CD4-positive, alpha-beta T cell treated with Interleukin-17A for 4 hours (primary cell): ENCODE results near the gene TSPAN4.

ENCODE experiments used
- DNase-seq: peaks from one replicate; pipeline ENCODE4 v3.0.0-alpha.2; 2020; ENCODE audit warnings: mixed read lengths

TSPAN4 gene

DNA sequence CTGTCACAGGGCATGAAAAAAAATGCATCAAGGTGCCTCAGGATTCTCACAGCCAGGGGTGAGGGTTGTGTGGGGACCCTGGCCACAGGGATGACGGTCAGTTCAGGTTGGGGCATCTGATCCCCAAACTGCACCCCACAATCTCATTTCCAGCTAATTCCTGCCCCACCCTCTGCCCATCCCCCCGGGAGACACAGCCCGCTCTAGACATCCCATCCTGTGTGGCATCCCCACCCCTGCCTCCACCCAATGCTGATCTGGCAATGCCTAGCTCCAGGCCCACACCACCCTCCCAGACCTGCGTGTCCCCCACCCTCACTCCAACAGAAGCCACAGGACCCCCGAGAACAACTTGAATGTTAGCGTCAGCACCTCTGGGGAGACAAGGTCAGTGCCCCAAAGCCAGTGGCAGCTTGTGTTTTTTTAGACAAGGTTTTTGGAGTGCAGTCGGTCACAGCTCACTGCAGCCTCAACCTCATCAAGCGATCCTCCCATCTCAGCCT lies 25.3 kb downstream of the TSPAN4 start:
- DNase-seq, result no peak

- no peak for DNase-seq
These were observed 25.7 kb downstream of the TSPAN4 start for GRCh38 chr11:868394-868793.

DNA sequence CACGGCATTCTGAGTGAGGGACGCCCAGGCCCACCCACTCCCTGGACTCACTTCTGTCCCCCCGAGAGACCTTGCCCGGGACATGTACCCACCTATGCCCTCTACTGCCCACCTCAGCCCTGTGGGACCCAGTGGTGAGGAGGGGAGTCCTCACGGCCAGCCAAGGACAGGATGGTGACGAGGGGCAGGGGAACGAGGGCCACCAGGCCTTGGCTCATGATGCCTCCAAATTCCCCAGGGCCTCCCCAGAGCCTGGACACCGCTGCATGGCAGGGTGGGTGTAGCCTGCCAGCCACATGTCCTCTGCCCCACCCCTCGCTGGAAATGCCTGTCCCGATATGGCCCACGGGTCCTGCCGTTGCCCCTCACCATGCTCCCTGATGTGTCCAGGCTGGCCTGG lies 26.1 kb downstream of the TSPAN4 start:
- DNase-seq, result no peak

DNA sequence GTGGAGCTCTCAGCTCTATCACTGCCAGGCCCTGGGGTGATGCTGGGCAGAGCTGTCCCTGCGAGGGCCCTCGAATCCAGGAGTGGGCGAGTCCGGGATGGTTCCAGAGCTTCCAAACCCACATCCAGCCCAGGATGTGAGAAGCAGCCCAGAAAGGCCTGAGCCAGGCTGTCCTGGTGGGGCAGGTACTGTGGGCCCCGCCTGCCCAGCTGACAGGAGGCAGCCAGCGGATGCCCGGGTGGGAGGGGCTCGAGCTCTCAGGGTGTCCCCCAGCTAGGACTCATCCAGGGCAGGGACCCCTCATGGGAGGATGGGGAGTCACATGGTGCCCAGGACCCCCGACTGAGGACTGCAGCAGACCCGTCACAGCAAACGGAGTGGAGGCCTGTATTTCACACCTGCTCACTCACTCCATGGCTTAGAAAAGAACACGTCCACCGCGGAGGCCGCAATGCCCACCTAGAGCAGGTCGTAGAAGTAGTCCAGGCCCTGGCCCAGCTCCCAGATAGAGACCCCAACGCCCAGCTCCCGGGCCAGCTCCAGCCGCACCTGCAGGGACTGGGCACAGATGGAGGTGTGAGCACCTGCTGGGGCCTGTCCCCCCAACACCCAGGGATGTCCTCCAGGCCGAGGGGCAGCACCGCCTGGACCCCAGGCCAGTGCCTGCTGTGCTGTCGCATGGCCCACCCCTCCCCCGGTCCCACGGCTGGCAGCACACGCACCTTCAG lies 26.9 kb downstream of the TSPAN4 start:
- DNase-seq, result no peak

- no peak for DNase-seq
These were observed 27.4 kb downstream of the TSPAN4 start for GRCh38 chr11:870127-870413.

DNA sequence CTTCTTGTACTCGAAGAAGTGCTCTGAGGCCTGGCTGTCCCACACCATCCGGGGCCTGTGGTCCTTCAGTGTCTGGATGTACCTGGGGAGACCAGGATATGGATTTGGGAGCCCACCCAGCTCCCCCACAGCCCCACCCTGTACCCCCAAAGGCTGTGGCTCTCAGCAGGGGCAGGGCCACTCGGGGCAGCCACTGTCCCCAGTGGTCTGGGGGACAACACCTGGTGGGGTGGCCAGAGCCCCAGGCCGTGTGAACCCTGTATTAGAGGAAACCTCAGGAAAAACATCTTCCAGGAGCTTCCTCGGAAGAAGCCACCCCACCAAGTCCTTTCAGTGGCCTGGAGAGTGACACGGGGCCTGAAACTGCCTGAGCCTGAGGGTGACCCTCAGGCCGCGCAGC lies 27.8 kb downstream of the TSPAN4 start:
- no peak for DNase-seq

- no peak for DNase-seq
These were observed 28.8 kb downstream of the TSPAN4 start for GRCh38 chr11:871472-871871.

DNA sequence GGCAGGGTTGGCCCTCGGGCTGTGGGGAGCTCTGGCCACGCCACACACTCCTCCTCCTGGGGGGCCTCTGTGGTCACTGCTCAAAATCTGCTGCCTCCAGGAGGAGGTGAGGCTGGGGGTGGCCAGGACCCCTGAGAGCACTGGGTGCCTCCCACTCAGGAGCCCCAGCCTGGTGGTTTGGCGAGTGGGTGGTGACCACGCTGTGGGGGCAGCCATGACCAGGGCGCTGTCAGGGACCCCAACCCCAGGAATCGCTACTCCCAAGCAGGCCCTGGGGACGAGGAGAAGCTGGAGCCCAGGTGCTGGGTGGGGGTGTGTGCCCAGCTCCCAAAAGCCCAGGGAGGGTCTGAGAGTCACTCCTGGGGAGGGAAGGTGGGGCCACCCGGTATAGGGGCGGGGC lies 30.1 kb downstream of the TSPAN4 start:
- no peak for DNase-seq

- DNase-seq, result no peak
These were observed 31.1 kb downstream of the TSPAN4 start for GRCh38 chr11:873706-874105.

DNA sequence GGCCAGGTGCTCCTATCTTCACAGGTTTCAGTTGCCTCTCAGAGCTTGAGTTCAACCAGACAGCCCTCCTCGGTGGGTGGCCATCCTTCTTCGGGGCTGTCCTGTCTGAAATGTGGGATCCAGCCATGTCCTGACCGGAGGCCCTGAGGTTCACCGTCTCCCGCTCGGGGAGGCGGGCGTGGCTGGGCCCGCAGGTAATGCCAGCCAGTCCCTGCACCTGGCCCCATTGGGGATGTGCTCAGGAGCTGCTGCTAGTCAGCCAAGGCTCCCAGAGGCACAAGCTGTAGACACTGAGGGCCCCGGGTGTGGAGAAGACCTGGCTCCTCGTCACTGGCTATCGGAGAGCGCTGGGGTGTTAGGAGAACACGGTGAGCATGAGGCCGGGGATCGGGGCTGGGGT lies 32.6 kb downstream of the TSPAN4 start:
- no peak for DNase-seq

DNA sequence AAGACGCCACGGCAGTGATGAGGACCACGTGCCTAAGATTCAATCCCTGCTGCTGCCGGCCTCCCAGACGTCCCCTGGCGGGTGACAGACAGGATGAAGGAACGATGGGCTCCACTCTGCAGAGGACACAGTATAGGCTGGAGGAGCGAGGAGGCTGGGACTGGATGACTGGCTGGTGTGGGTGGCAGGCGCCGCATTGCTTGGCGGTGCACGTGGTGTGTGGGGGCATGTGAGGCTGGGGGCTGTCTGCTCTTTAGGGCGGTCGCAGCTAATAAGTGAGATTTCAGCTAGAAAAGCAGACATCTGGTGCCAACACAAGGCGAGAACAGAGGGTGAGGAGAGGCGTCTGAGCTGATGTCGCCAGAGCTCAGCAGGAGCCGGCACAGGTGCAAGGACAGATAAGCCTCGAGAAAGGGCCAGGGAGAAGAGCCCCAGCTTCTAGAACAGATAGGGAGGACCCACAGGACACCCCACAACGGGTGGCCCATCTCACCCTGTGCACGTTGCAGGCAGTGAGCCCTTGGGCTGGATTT lies 33.2 kb downstream of the TSPAN4 start:
- no peak for DNase-seq

GRCh38 chr11:876545-876944 lies 33.9 kb downstream of the TSPAN4 start:
- DNase-seq, result no peak

GRCh38 chr11:877565-877964 lies 34.9 kb downstream of the TSPAN4 start:
- no peak for DNase-seq

DNA sequence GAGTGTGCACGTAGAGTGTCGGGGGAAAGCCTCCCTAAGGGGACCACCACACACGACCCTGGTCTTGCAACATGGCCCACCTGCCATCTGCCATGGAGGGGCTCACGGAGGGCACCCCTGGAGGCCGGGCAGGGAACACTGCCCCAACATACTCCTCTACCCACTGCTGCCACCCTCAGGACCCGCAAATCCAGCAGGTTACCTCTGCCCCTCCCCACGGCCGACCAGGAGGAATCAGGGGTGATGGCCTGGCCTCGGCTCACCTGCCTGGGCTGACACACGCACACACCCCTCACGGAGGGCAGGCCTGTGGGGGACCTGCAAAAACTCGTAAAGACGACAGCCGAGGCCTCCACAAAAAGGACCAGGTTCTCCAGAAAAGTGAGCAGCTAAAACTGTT lies 37.8 kb downstream of the TSPAN4 start:
- DNase-seq, result no peak

- DNase-seq, result no peak
These were observed 39.9 kb downstream of the TSPAN4 start for GRCh38 chr11:882596-882995.

- DNase-seq, result no peak
These were observed 40.9 kb downstream of the TSPAN4 start for GRCh38 chr11:883527-883926.

- no peak for DNase-seq
These were observed 42.0 kb downstream of the TSPAN4 start for GRCh38 chr11:884578-885070.

DNA sequence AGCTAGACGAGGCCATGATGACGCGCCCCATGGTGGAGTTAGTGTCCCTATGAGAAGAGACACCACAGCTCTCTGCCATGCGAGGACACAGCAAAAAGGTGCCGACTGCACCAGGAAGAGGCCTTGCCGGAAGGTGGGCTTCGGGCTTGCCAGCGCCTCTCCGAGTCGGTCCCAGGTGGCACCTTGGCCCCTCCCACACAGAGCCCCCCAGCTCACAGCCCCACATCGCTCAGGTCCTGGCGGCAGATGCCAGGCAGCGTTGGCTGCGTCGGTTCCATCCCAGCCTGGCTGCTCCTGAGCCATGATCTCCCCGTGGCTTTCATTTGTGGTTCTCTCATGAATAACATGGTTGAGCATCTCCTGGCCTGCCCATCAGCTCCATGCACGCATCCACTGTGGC lies 43.9 kb downstream of the TSPAN4 start:
- no peak for DNase-seq

- DNase-seq, result no peak
These were observed 44.9 kb downstream of the TSPAN4 start for GRCh38 chr11:887589-887988.

DNA sequence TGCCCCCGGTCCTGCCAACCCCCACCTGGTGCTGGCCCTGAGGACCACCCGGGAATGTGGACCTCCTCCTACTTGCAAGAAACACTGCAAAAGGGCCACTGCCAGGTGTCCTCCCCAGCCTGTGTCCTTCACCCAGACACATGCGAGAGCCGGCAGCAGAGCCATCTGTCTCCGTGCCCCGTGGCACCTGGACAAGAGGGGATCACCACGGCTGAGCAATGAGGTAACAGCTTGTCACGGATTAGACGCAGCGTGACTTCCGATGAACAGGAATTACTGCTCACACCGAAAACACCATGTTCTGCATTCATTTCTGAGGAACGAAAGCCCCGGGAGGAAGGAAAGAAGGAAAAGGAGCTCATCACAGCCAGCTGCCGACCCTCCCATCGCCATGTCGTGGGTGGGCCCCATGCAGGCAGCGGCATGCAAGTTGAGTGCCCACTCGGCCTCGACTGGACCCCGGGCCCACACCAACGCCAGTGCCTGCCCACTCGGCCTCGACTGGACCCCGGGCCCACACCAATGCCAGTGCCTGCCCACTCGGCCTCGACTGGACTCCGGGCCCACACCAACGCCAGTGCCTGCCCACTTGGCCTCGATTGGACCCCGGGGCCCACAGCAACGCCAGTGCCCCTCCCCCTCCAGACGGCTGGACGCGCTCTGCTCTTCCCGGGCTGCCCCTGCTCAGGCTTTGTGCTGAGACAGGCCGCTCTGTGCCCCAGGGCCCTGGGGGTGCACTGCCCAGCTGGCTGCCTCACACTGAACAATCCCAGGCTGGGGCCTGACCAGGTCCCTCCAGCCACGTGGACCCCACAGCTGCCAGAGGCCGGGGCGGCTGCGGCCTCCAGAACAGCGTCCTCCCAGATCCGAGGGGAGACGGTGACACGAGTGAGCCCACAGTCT lies 45.9 kb downstream of the TSPAN4 start:
- DNase-seq, result no peak

- DNase-seq, result no peak
These were observed 46.6 kb downstream of the TSPAN4 start for GRCh38 chr11:889257-889656.

DNA sequence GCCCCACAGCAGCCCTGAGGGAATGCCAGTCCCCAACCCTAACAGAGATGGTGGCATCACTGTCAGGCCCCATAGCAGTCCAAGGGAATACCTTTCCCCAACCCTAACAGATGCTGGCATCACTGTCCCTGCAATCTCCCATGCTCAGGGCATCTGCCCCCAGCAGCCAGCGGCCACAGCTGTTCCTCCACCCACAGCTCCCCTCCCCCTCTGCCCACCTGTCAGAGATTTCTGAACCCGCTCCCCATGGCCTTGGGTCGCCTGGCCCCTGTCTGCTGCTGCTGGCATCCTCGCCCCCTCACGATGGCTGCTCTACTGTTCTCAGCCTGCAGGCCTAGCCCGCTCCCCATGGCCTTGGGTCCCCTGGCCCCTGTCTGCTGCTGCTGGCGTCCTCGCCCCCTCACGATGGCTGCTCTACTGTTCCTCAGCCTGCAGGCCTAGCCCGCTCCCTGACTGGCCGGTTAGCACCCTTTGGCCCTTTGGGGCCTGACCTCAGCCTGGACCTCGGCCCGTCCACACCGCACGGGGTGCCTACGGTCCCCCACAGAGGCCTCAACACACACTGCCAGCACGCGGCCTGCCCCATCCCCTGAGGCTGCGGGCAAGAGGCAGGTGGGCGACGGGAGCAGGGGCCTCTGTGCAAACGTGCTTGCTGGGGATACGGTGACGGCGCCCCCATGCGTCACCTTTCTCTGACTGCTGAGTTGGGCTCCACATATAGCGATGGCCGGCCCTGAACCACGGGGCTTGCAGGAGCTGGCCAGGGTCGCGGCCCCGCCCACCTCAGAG lies 47.2 kb downstream of the TSPAN4 start:
- no peak for DNase-seq
